ENCODE measurements around the gene ABCA3.
"Not testable (repeated sequence)": the region's sequence is repeated elsewhere in the genome, so short reads cannot be mapped to it uniquely, and the experiment has no call there.

Gene ABCA3

GRCh38 chr16:2277466-2278271 is 62.9 kb downstream of the ABCA3 start:
- no peak for DNase-seq

GRCh38 chr16:2276368-2277195 is 63.9 kb downstream of the ABCA3 start:
- DNase-seq = no peak

- DNase-seq = no peak
These were observed 64.8 kb downstream of the ABCA3 start for GRCh38 chr16:2275476-2276367.

- DNase-seq = no peak
These were observed 66.6 kb downstream of the ABCA3 start for GRCh38 chr16:2273931-2274330.

- DNase-seq = no peak
These were observed 67.0 kb downstream of the ABCA3 start for GRCh38 chr16:2273484-2273883.

GRCh38 chr16:2271848-2272461 is 68.6 kb downstream of the ABCA3 start:
- no peak for DNase-seq

GRCh38 chr16:2270588-2271470 is 69.7 kb downstream of the ABCA3 start:
- no peak for DNase-seq

GRCh38 chr16:2270070-2270462 is 70.5 kb downstream of the ABCA3 start:
- no peak for DNase-seq

- peak; percentile 94 for DNase-seq
These were observed 72.4 kb downstream of the ABCA3 start, which contains the start of gene RNPS1 for GRCh38 chr16:2267913-2268666. RNPS1 (minus strand) TSS chr16:2268126; CDS start chr16:2264643, 3,483 bp downstream.

GRCh38 chr16:2267505-2267912 is 73.0 kb downstream of the ABCA3 start:
- DNase-seq = peak; percentile 39

GRCh38 chr16:2266887-2267286 is 73.6 kb downstream of the ABCA3 start:
- not testable (repeated sequence) for DNase-seq

- not testable (repeated sequence) for DNase-seq
These were observed 77.5 kb downstream of the ABCA3 start for GRCh38 chr16:2263026-2263425.

GRCh38 chr16:2260250-2260649 is 80.3 kb downstream of the ABCA3 start:
- no peak for DNase-seq

- DNase-seq = not testable (repeated sequence)
These were observed 82.0 kb downstream of the ABCA3 start for GRCh38 chr16:2258530-2258929.

- no peak for DNase-seq
These were observed 82.8 kb downstream of the ABCA3 start for GRCh38 chr16:2257726-2258125.

- DNase-seq = no peak
These were observed 83.9 kb downstream of the ABCA3 start for GRCh38 chr16:2256531-2257140.

- no peak for DNase-seq
These were observed 87.2 kb downstream of the ABCA3 start for GRCh38 chr16:2253293-2253692.

GRCh38 chr16:2252806-2253148 is 87.8 kb downstream of the ABCA3 start:
- no peak for DNase-seq

- peak; percentile 76 for DNase-seq
These were observed 89.0 kb downstream of the ABCA3 start, which contains the start of gene ECI1 for GRCh38 chr16:2251296-2252111. ECI1 (minus strand) TSS chr16:2251587; CDS start chr16:2251566, 21 bp downstream.

Data from stimulated activated naive CD4-positive, alpha-beta T cell treated with Interleukin-2 at 50 U/mL for 16 hours (primary cell).